ENCODE results near the gene AFAP1.

The AFAP1 gene

DNA sequence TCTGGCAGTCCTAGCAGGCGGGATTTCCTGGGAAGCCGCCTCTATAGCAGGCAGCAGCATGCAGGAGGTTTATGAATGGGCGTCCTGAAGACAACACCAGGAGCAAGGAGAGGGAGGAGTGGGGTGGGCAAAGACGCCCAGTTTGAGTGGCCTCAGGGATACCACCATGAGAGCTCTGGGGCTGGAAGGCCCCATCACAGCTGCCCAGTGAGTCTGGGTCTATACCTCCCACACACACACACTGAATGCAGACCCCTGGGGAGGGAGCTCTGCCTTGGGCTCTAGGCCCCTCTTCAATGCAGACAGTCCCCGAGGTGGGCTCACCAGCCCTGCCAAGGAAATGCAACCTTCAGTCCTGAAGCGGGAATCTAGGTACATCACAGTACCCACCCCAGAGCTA is 98.6 kb downstream of the AFAP1 start:
- no peak for DNase-seq

DNA sequence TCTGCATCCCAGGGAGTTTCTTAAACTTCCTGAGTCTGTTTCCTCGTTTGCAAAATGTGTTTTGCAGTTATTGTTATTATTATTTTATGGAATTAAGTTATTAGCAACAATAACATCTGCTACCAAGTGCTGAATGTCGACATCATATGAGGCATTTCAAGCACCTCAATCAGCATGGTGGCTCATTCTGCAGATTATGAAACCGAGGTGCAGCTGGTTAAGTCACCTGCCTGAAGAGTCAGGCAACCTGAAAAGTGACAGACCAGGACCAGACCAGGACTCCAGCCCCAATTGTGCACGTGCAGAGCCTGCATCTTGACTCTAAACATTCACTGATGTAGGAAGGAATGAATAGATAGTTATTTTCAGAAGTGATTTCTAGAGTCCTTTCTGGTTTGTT is 99.8 kb downstream of the AFAP1 start:
- DNase-seq, result no peak

DNA sequence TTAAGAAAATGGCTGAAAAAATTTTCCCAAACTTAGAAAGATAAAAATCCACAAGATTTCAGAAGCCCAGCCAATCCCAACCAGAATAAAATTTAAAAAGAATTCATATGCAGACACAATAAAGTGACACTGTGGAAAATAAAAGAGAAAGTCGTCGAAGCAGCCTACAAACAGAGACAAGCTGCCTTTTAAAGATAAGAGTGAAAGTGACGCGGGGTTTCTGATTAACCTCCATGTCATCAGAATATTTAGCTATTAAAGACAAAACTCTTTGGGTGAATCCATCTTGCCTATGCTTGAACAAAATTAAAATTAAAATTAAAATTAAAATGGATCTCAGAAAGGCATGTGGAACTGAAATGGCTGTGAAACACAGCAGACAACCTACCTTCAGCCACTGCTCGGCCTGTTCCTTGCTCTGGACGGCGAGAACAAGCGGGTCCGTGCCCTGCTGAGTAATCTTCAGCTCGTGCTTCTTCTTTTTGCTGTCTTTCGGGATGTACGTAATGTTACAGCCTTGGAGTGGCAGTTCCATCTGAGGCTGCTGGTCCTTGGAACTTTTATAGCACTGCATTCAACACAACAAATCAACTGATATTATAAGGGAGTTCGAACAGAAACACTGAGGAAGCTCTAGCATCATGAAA is 101.4 kb downstream of the AFAP1 start:
- DNase-seq, result no peak

DNA sequence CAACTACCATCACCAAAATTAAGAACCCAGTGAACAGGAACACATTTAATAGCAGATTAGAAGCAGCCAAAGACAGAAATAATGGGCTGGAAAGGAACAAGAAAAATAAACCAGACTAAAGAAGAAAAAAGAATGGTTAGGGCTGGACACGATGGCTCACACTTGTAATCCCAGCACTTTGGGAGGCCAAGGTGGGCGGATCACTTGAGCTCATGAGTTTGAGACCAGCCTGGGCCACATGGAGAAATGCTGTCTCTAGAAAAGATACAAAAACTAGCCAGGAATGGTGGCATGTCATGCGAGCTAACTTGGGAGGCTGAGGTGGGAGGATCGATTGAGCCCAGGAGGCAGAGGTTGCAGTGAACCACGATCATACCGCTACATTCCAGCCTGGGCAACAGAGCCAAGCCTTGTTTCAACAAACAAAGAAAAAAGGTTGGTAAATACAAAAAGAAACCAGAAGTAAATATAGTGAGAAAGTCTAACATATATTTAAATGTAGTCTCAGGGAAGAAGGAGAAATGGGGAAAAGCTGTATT is 102.0 kb downstream of the AFAP1 start:
- DNase-seq, result no peak

GRCh38 chr4:7831858-7832730 is 107.6 kb downstream of the AFAP1 start:
- DNase-seq, result no peak

DNA sequence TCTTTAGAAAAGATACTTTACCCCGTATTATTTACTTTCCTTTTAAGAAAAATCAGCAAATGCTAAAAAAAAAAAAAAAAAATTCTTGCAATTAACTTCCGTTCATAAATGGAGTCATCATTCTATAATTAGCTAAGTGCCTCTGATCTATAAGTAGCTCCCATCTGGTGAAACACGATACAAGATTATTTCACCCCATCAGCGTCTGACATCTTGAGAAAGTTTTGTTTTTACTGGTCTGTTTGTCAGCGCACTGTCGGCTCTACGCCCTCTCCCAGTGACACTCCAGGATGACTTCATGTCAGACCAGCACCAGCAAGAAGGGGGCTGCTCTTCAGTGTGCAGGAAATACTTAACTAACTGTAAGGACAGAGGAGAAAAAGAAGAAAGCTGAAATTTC is 108.3 kb downstream of the AFAP1 start:
- DNase-seq, result peak; percentile 88

DNA sequence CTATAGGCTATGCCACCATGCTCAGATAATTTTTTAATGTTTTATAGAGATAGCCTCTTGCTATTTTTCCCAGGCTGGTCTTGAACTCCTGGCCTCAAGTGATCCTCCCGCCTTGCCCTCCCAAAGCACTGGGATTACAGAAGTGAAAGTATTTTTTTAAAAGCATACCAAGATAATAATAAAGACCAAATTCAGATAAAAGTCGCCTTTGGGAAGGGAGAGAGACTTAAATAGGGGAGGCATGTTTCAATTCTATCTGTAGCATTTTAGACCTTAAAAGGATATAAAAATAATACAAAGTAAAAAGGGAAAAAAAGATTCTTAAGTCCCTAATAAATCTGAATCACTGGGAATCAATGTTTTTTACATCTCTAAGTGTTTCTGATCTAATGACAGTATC is 108.9 kb downstream of the AFAP1 start:
- DNase-seq, result no peak

DNA sequence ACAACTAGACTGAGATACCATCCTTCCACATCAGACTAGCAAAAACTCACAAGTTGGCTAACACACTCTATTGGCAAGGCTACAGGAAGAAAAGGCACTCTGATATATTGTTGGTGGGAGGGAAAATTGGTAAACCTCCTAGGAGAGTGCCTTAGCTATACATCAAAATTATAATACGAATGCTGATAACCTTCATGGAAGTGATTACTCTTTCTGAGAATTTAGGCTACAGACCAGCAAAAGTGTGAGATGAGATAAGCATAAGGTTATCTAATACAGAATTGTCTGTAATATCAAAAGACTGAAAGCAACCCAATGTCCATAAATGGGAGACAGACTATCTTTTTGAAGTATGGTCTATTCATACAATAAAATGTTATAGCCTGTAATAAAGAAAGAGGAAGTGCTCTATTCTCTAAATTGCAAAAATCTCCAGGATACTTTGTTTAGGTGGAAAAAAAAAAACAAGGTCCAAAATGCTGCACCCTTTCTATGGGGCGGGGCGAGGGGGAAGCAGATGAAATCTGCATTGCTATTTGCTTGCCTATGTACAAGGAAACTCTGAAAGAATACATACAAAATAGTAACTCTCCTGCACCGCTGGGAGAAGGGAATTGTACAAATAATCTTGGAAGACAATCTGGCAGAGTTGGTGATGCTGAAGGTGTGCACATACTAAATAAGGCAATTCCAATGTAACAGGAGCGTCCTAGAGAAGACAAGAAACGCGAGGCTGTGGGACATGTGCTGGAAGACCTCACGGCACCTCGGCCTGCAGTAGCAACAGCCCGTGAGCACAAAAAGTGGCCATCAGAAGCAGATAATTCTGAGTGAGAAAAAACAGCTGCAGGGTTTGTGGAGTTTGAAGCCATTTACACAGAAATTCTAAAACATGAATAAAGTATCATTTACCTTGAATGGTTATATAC is 109.7 kb downstream of the AFAP1 start:
- DNase-seq, result no peak

DNA sequence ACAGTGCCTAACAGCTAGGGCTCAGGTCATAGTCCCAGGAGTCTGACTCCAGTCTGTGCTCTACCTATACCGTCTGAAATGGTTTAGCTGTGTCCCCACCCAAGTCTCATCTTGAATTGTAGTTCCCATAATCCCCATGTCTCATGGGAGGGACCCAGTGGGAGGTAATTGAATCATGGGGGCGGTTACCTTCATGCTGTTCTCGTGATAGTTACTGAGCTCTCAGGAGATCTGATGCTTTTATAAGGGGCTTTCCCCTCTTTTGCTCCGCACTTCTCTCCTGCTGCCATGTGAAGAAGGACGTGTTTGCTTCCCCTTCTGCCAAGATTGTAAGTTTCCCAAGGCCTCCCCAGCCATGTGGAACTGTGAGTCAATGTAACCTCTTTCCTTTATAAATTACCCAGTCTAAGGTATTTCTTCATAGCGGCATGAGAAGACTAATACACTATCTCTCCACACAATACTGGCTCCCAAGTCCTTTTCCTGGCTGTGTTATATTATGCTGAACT is 110.8 kb downstream of the AFAP1 start:
- peak; percentile 71 for DNase-seq

DNA sequence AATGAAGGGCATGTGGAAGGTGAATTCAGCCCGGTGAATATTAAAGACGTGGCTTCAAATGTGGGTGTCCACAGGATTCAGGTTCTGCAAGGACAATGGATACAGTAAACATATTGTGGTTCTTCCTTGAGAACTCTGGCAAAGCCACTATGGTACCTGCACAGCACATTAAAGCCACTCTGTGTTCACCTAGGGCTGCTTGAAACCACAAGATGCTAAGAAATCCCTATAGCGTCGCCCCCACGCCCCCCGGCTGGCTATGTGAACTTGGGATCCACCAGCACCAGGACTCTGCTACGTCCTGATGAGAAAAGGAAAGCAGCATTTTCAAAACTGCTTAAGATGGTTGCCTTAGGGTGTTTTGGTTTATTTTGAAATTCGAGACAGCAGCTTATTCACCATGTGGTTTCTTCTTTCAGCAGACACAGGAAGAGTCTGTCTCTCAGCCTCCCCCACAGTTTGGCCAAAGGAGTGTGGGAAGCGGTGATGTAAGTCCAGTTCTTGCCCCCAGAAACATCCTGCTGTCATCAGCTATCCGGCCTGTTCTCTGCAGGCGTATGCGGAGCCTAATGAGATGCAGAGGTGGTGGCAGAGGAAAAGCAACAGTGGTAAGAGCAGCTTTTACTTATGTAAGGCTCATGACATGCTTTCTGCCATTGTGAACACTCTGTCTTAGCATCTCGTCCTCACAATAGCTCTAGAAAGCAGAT is 111.5 kb downstream of the AFAP1 start:
- DNase-seq, result peak; percentile 99

DNA sequence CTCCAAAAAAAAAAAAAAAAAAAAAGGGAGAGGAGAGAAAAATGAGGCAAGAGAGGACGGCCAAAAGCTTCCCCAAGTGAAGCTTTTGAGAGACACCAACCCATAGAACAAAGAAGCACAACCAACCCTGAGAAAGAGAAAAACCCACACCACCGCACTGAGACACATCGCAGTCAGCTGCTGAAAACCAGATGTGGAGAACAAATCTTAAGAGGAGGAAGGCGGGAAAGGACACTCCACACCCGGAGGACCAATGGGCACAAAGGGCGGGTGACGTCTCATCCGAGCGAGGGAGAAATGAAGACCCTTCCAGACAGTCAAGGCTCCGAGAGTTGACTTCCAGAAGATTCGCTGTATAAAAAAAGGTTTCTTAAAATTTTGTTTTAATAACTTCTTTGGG is 112.1 kb downstream of the AFAP1 start:
- DNase-seq, result peak; percentile 47

- DNase-seq, result no peak
Observed at GRCh38 chr4:7826909-7827306, 112.8 kb downstream of the AFAP1 start.

GRCh38 chr4:7826176-7826908 is 113.3 kb downstream of the AFAP1 start:
- no peak for DNase-seq

GRCh38 chr4:7824218-7824617 is 115.4 kb downstream of the AFAP1 start:
- DNase-seq, result no peak

DNA sequence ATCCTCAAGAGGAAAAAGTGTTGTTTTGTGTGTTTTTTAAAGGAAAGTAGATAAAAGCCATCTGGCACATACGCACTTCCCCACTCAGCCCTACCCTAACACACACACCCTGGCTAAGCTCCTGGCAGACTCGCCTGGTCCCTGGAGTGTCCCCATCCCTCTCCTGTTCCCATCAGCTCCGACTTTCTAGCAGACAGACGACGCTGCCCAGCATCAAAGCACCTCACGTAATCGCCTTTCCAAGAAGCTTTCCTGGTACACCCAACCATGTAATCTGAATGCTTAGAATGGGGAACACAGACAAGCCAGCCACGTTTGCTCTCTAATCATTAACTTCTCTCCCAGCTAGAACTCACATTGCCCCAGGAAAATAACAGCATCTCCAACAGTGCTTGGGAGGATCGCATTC is 116.2 kb downstream of the AFAP1 start:
- no peak for DNase-seq

- DNase-seq, result peak; percentile 50
Observed at GRCh38 chr4:7822877-7823276, 116.8 kb downstream of the AFAP1 start.

GRCh38 chr4:7822137-7822505 is 117.5 kb downstream of the AFAP1 start:
- DNase-seq, result no peak

DNA sequence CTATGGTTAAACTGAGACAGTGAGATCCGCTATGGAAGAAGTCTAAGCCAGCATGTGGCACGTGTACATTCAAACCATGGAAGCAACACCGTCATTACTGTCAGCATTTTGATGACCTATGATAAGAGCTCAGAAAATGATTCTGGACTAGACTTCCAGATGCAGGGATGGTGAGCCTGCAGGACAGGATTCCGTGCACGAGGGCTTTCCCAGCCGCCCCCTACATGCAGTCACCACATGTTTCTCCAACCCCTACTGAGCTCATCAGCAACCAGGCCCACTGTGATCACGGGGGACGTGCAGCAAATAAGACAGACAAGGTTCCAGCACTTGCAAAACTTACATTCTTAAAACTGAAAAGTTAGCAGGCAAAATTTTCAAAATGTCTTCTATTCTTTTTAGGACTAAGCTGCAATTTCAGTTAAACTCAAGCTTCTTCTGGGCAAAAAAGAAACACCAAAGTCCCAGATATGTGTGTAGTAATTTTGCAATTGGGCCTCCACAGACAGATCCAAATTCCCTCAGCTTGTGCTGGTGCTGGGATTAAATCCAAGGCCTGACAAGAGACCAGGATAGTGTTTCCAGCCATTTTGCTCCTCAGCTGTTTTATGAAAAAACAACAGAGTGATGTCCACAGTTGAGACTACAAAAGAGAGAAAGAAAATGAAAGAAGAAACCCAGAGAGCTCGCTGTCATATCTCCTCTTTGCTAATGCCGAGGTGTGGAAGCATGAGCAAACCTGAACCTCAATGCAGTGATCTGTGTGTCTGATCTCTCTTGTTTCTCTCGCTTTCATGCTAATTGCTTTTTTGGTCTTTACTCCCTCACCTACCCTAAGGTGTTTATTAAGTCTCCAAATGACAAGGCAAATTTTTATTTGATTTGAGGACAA is 118.2 kb downstream of the AFAP1 start:
- no peak for DNase-seq

DNA sequence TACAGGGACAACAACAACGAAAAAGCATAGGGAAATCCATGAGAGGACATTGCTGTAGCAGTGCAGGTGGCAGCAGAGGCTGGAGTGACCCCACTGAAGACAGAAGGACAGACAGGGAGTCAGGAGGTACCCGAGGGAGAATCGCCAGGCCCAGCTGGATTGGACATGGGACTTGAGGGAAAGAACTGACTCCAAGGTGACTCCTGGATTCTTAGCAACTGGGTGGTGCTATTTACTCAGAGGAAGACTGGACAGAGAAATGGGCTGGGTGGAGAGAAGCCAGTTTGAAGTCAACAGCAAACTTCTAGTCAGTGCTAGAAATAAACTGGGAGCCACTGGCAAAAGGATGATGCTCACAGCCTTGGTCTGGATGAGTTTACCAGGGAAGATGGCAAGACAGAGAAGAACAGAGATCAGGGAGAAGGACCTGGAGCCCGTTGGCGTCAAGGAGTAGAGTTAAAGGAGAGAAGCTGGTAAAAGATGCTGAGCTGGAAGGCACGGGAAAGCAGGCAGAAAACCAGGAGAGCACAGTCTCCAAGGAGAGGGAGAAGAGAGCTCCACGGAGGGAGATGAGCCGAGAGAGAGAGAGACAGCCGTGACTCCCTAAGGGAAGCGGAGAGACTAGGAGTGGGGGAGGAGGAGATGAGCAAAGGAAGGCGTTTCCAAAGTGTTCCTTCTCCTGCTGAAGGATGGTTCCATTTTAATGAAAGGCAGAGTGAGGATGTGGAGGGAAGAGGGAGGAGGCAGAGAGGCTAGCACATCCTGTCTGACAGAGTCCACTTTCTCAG is 119.4 kb downstream of the AFAP1 start:
- DNase-seq, result no peak
